H9 (cell line): ENCODE results near the gene TMEM119. TPM values are rescaled to one million over a fixed set of nuclear protein-coding genes. Genes with fewer than 3 reads are reported as not detected.

Experiments
- DNase-seq: peaks from one replicate; pipeline ENCODE4 v3.0.0-alpha.2; 2017
- H2AFZ ChIP-seq: one replicate; pipeline ENCODE4 v1.6.1; 2013; ENCODE audit warnings: mild to moderate bottlenecking, low read length, control low read depth, moderate library complexity
- H2AK5ac ChIP-seq: 2 replicates; pipeline ENCODE4 v1.6.1; 2013; ENCODE audit warnings: low read length, control low read depth, mixed read lengths; ENCODE audit not compliant: insufficient read length
- H2BK120ac ChIP-seq: one replicate; pipeline ENCODE4 v1.6.1; 2013; ENCODE audit warnings: low read depth, mild to moderate bottlenecking, low read length, control low read depth, inconsistent platforms; ENCODE audit not compliant: poor library complexity, severe bottlenecking
- H2BK12ac ChIP-seq: 2 replicates; pipeline ENCODE4 v1.6.1; 2013; ENCODE audit warnings: low read length, control low read depth, mixed read lengths, low read depth; ENCODE audit not compliant: insufficient read length
- H2BK15ac ChIP-seq: 2 replicates; pipeline ENCODE4 v1.6.1; 2013; ENCODE audit warnings: low read depth, low read length, control low read depth
- H2BK20ac ChIP-seq: one replicate; pipeline ENCODE4 v1.6.1; 2013; ENCODE audit warnings: low read depth, mild to moderate bottlenecking, low read length, control low read depth, inconsistent platforms; ENCODE audit not compliant: poor library complexity, severe bottlenecking
- H2BK5ac ChIP-seq: 2 replicates; pipeline ENCODE4 v1.6.1; 2013; ENCODE audit warnings: low read length, control low read depth, mixed read lengths; ENCODE audit not compliant: insufficient read length
- H3K14ac ChIP-seq: 2 replicates; pipeline ENCODE4 v1.6.1; 2013; ENCODE audit warnings: low read length, control low read depth; ENCODE audit not compliant: insufficient read depth
- H3K18ac ChIP-seq: 2 replicates; pipeline ENCODE4 v1.6.1; 2013; ENCODE audit warnings: low read depth, mild to moderate bottlenecking, mixed read lengths, low read length, control low read depth; ENCODE audit not compliant: insufficient read length
- H3K23ac ChIP-seq: 2 replicates; pipeline ENCODE4 v1.6.1; 2013; ENCODE audit warnings: low read length, control low read depth, mixed read lengths, low read depth; ENCODE audit not compliant: insufficient read length
- H3K23me2 ChIP-seq: 2 replicates; pipeline ENCODE4 v1.6.1; 2013; ENCODE audit warnings: low read depth, mild to moderate bottlenecking, mixed read lengths, low read length, control low read depth; ENCODE audit not compliant: insufficient read length, poor library complexity, severe bottlenecking
- H3K27ac ChIP-seq: 2 replicates; pipeline ENCODE4 v1.5.1; 2013; ENCODE audit warnings: low read length, control low read depth, mixed read lengths, low read depth; ENCODE audit not compliant: insufficient read length
- H3K27me3 ChIP-seq: 2 replicates; pipeline ENCODE4 v1.6.1; 2013; ENCODE audit warnings: low read length, control low read depth, inconsistent platforms; ENCODE audit not compliant: insufficient read depth
- H3K4ac ChIP-seq: 2 replicates; pipeline ENCODE4 v1.6.1; 2013; ENCODE audit warnings: low read depth, mild to moderate bottlenecking, control low read depth, inconsistent platforms, low read length, moderate library complexity
- H3K4me1 ChIP-seq: 2 replicates; pipeline ENCODE4 v1.6.1; 2013; ENCODE audit warnings: low read length, control low read depth, inconsistent platforms; ENCODE audit not compliant: insufficient read depth
- H3K4me2 ChIP-seq: 2 replicates; pipeline ENCODE4 v1.6.1; 2013; ENCODE audit warnings: low read length, control low read depth, mixed read lengths; ENCODE audit not compliant: insufficient read length, insufficient read depth
- H3K56ac ChIP-seq: 2 replicates; pipeline ENCODE4 v1.6.1; 2013; ENCODE audit warnings: low read depth, mild to moderate bottlenecking, mixed read lengths, low read length, control low read depth; ENCODE audit not compliant: insufficient read length
- H3K79me1 ChIP-seq: 2 replicates; pipeline ENCODE4 v1.6.1; 2013; ENCODE audit warnings: low read depth, mild to moderate bottlenecking, moderate library complexity, low read length, control low read depth, inconsistent platforms; ENCODE audit not compliant: insufficient read depth, poor library complexity, severe bottlenecking
- H3K79me2 ChIP-seq: 2 replicates; pipeline ENCODE4 v1.6.1; 2013; ENCODE audit warnings: low read length, control low read depth, inconsistent platforms; ENCODE audit not compliant: insufficient read depth
- H3K9ac ChIP-seq: 2 replicates; pipeline ENCODE4 v1.6.1; 2013; ENCODE audit warnings: low read length, control low read depth, mixed read lengths; ENCODE audit not compliant: insufficient read length; ENCODE audit errors: extremely low read depth
- H3K9me3 ChIP-seq: one replicate; pipeline ENCODE4 v1.6.1; 2013; ENCODE audit warnings: low read depth, low read length, inconsistent platforms; ENCODE audit not compliant: control insufficient read depth
- H3T11ph ChIP-seq: one replicate; pipeline ENCODE4 v1.6.1; 2013; ENCODE audit warnings: mild to moderate bottlenecking, low read length, control low read depth, inconsistent platforms
- H4K20me1 ChIP-seq: one replicate; pipeline ENCODE4 v1.6.1; 2013; ENCODE audit not compliant: control insufficient read depth, insufficient read length, insufficient read depth
- H4K5ac ChIP-seq: 2 replicates; pipeline ENCODE4 v1.6.1; 2013; ENCODE audit warnings: low read depth, mild to moderate bottlenecking, mixed read lengths, low read length, control low read depth; ENCODE audit not compliant: insufficient read length
- H4K8ac ChIP-seq: replicated peaks from 2 replicates; pipeline ENCODE4 v1.6.1; 2013; ENCODE audit warnings: low read length, control low read depth, mixed read lengths, low read depth; ENCODE audit not compliant: insufficient read length
- H4K91ac ChIP-seq: 2 replicates; pipeline ENCODE4 v1.6.1; 2013; ENCODE audit warnings: low read depth, mild to moderate bottlenecking, moderate library complexity, mixed read lengths, low read length, control low read depth; ENCODE audit not compliant: insufficient read length
- H3K27ac Mint-ChIP-seq, 3 experiments: 2 replicates in 2 of 3; 3 replicates in 1 of 3; pipeline ENCODE4 v1.8.0; 2020 to 2021; ENCODE audit warnings: mixed read lengths in 3 of 3, mild to moderate bottlenecking in 1 of 3, moderate library complexity in 1 of 3
- H3K27me3 Mint-ChIP-seq: 2 replicates; pipeline ENCODE4 v1.8.0; 2021; ENCODE audit warnings: low read depth, mild to moderate bottlenecking, moderate library complexity, mixed read lengths
- H3K36me3 Mint-ChIP-seq, 3 experiments: 2 replicates in 2 of 3; 3 replicates in 1 of 3; pipeline ENCODE4 v1.8.0; 2020 to 2021; ENCODE audit warnings: low read depth in 3 of 3, mixed read lengths in 3 of 3; ENCODE audit not compliant: insufficient read depth in 1 of 3
- H3K4me1 Mint-ChIP-seq, 2 experiments: 2 replicates each; pipeline ENCODE4 v1.8.0; 2020; ENCODE audit warnings: mixed read lengths in 2 of 2
- H3K4me3 Mint-ChIP-seq, 2 experiments: 2 replicates in 1 of 2; 3 replicates in 1 of 2; pipeline ENCODE4 v1.8.0; 2020 to 2021; ENCODE audit warnings: mild to moderate bottlenecking in 2 of 2, mixed read lengths in 2 of 2, moderate library complexity in 1 of 2
- H3K9me3 Mint-ChIP-seq, 2 experiments: 2 replicates in 1 of 2; 3 replicates in 1 of 2; pipeline ENCODE4 v1.8.0; 2020; ENCODE audit warnings: mild to moderate bottlenecking in 2 of 2, mixed read lengths in 2 of 2, moderate library complexity in 1 of 2
- WGBS: extraction: QIAGEN DNeasy Blood & Tissue Kit; methylation state at CpG from one replicate; pipeline ENCODE4 v1.1.7; 2013; ENCODE audit warnings: missing lambda C conversion rate, low lambda C conversion rate, mixed read lengths; ENCODE audit not compliant: insufficient read length; ENCODE audit errors: extremely low coverage; 5-methylcytosine and 5-hydroxymethylcytosine counted together
- total RNA-seq: library from RNA; stranded (reverse); gene quantifications from 2 replicates; pipeline ENCODE4 v1.2.1, GENCODE V29; 2021
- TF ChIP-seq, protein P1 (sequence below): fragments of 200-600 bp; sonication (generic); conservative IDR thresholded peaks from 3 replicates; pipeline ENCODE4 v1.8.0; 2021; ENCODE audit warnings: antibody characterized with exemption, mild to moderate bottlenecking

TMEM119 gene
- total RNA-seq, 1 experiment from 2014 or later, result not detected

- H2BK20ac ChIP-seq, result no peak overlapping the region
- H2BK120ac ChIP-seq, result no peak overlapping the region
- no peak for DNase-seq
- no peaks in the 10 kb centered on the region for H3K27me3 Mint-ChIP-seq
- no peak overlapping the region for H4K5ac ChIP-seq
- no peak overlapping the region for H3T11ph ChIP-seq
- peaks cover 7 to 11% of the 10 kb centered on the region in 2 experiments; a peak in 3 of 4 replicates for H3K4me1 Mint-ChIP-seq
- peaks cover 16 to 55% (median 52%) of the 10 kb centered on the region in 3 experiments; a peak in 6 of 7 replicates for H3K36me3 Mint-ChIP-seq
- H2BK15ac ChIP-seq, result no peak overlapping the region
- no peaks in the 10 kb centered on the region for H3K4me1 ChIP-seq
- H3K4ac ChIP-seq, result no peak overlapping the region
- WGBS, result no CpG with 5 or more reads among the region's 2 CpGs
- H3K23me2 ChIP-seq, result peaks cover 12% of the 10 kb centered on the region
- no peak overlapping the region for H3K4me3 Mint-ChIP-seq
- no peaks in the 10 kb centered on the region for H3K79me1 ChIP-seq
- no peaks in the 10 kb centered on the region; the same call in 1 of the 2 replicates for H3K79me2 ChIP-seq
- H3K18ac ChIP-seq, result no peak overlapping the region
- H3K4me2 ChIP-seq, result no peak overlapping the region
- no peak overlapping the region for H3K27ac ChIP-seq
- no peak overlapping the region for H4K91ac ChIP-seq
- no peaks in the 10 kb centered on the region for H3K9me3 ChIP-seq
- H2BK12ac ChIP-seq, result no peak overlapping the region
- H3K9ac ChIP-seq, result no peak overlapping the region
- H2AK5ac ChIP-seq, result no peak overlapping the region
- TF ChIP-seq, protein P1, sequence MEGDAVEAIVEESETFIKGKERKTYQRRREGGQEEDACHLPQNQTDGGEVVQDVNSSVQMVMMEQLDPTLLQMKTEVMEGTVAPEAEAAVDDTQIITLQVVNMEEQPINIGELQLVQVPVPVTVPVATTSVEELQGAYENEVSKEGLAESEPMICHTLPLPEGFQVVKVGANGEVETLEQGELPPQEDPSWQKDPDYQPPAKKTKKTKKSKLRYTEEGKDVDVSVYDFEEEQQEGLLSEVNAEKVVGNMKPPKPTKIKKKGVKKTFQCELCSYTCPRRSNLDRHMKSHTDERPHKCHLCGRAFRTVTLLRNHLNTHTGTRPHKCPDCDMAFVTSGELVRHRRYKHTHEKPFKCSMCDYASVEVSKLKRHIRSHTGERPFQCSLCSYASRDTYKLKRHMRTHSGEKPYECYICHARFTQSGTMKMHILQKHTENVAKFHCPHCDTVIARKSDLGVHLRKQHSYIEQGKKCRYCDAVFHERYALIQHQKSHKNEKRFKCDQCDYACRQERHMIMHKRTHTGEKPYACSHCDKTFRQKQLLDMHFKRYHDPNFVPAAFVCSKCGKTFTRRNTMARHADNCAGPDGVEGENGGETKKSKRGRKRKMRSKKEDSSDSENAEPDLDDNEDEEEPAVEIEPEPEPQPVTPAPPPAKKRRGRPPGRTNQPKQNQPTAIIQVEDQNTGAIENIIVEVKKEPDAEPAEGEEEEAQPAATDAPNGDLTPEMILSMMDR, result no peak
- H3K27ac Mint-ChIP-seq, result no peak overlapping the region
- no peak overlapping the region for H4K8ac ChIP-seq
- H3K14ac ChIP-seq, result no peak overlapping the region
- no peak overlapping the region for H3K56ac ChIP-seq
- H4K20me1 ChIP-seq, result no peaks in the 10 kb centered on the region
- no peaks in the 10 kb centered on the region for H3K9me3 Mint-ChIP-seq
- H3K23ac ChIP-seq, result no peak overlapping the region
- H2AFZ ChIP-seq, result no peak overlapping the region
- H3K27me3 ChIP-seq, result no peaks in the 10 kb centered on the region
- H2BK5ac ChIP-seq, result no peak overlapping the region
These were observed 31.9 kb downstream of the TMEM119 start for GRCh38 chr12:108565976-108566375.
